GM18519 (cell line): ENCODE results near the gene ADRM1.

Source experiments
- ATAC-seq: cut with Tn5 transposase; IDR thresholded peaks from one replicate; pipeline ENCODE4 v1.9.1; 2021; ENCODE audit warnings: mild to moderate bottlenecking, moderate library complexity; ENCODE audit not compliant: unreplicated experiment, low FRiP score

Gene ADRM1

GRCh38 chr20:62309947-62310756, 7.4 kb downstream of the ADRM1 start:
- no peak for ATAC-seq

GRCh38 chr20:62310757-62311121, 7.9 kb downstream of the ADRM1 start:
- no peak for ATAC-seq

- ATAC-seq, result no peak
Measured at GRCh38 chr20:62311150-62311549, 8.4 kb downstream of the ADRM1 start.

GRCh38 chr20:62311832-62312661, 9.2 kb downstream of the ADRM1 start:
- ATAC-seq, result no peak

GRCh38 chr20:62312662-62312977, 9.8 kb downstream of the ADRM1 start:
- ATAC-seq, result no peak

- ATAC-seq, result no peak
Measured at GRCh38 chr20:62313021-62313420, 10.2 kb downstream of the ADRM1 start.

GRCh38 chr20:62313460-62314338, 10.9 kb downstream of the ADRM1 start:
- no peak for ATAC-seq

GRCh38 chr20:62314339-62314638, 11.5 kb downstream of the ADRM1 start:
- ATAC-seq, result no peak

GRCh38 chr20:62314711-62315302, 12.0 kb downstream of the ADRM1 start:
- no peak for ATAC-seq

GRCh38 chr20:62315773-62316172, 13.0 kb downstream of the ADRM1 start:
- no peak for ATAC-seq

- ATAC-seq, result no peak
Measured at GRCh38 chr20:62316331-62317166, 13.8 kb downstream of the ADRM1 start.

- no peak for ATAC-seq
Measured at GRCh38 chr20:62317167-62317655, 14.4 kb downstream of the ADRM1 start.

GRCh38 chr20:62318400-62319345, 15.9 kb downstream of the ADRM1 start:
- ATAC-seq, result no peak

GRCh38 chr20:62319346-62319909, 16.6 kb downstream of the ADRM1 start:
- no peak for ATAC-seq

- no peak for ATAC-seq
Measured at GRCh38 chr20:62320581-62321354, 18.0 kb downstream of the ADRM1 start.

- no peak for ATAC-seq
Measured at GRCh38 chr20:62321521-62321948, 18.7 kb downstream of the ADRM1 start.

GRCh38 chr20:62321975-62322374, 19.2 kb downstream of the ADRM1 start:
- ATAC-seq, result no peak
